ENCODE results near the gene ABTB1. TPM values are rescaled to one million over a fixed set of nuclear protein-coding genes. Genes with fewer than 3 reads are reported as not detected.
A peak's percentile ranks its signal among the peaks of the same experiment; 100 is the strongest.

ABTB1 gene
- polyA plus RNA-seq, 4 donors = 17.7 to 29.1 (median 21.7) TPM

DNA sequence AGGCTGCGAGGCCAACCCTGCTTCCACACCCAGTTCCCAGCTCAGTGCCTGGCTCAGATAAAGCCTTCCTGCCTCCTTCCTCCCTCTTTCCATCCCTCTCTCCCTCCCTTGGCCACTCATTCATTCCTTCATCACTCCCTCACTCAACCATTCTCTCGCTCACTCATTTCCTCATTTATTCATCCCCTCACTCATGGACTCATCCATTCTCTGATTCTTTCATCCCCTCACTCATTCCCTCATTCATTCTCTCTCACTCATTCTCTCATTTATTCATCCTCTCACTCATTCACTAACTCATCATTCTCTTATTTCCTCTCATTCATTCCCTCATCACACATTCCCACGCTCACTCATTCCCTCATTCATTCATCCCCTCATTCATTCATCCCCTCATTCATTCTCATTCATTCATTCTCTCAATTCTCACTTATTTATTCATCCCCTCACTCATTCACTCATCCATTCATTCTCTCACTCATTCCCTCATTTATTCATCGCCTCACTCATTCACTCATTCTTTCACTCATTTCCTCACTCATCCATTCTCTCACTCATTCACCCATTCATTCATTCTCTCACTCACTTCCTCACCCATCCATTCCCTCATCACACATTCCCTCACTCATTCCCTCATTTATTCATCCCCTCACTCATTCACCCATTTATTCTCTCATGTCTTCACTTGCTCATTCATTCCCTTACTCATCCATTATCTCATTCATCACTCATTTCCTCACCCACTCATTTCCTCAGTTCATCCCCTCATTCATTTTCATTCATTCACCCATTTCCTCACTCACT lies 13.2 kb downstream of the ABTB1 start:
- DNase-seq (ENCODE audit: low read depth in 4 of 4, low spot score in 3 of 4) = no peak

DNA sequence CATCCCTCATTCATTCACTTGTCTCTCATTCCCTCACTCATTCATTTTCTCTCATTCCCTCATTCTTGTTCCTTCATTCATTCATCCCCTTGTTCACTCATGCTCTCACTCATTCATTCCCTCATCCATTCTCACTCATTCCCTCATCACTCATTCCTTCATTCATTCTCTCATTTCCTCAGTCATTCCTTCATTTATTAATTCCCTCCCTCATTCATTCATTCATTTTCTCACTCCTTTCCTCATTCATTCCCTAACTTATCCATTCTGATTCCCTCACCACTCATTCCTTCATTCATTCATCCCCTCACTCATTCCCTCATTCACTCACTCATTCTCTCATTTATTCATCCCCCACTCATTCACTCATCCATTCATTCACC lies 13.8 kb downstream of the ABTB1 start:
- DNase-seq (ENCODE audit: low read depth in 4 of 4, low spot score in 3 of 4) = no peak

DNA sequence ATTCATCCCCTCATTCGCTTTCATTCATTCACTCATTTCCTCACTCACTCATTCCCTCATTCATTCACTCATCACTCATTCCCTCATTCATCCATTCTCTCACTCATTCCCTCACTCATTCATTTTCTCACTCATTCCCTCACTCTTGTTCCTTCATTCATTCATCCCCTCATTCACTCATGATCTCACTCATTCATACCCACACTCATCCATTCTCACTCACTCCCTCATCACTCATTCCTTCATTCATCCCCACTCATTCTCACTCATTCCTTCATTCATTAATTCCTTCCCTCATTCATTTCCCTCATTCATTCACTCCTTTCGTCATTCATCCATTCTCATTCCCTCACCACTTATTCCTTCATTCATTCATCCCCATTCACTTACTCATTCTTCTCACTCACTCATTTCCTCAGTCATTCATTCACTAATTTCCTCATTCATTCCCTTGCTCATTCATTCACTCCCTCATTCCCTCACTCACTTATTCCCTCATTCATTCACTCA lies 14.5 kb downstream of the ABTB1 start:
- DNase-seq (ENCODE audit: low read depth in 4 of 4, low spot score in 3 of 4) = no peak

DNA sequence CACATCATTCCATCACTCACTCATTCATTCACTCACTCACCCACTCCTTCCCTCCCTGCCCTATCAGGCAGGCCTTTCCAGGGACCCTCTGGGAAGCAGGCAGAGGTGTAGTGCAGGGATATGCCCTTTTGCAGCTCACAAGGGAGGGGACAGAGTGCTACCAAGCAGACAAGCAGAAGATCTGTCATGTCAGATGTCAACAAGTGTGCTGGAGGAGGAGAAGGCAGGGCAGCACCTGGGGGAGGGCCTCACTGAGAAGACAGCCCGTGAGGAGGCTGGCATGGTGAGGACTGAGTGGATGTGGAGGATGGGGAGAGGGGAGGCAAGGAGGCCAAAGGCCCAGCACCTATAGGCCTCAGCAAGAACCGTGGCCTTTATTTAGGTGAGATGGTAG lies 15.3 kb downstream of the ABTB1 start:
- no peak for DNase-seq (ENCODE audit: low read depth in 4 of 4, low spot score in 3 of 4)

DNA sequence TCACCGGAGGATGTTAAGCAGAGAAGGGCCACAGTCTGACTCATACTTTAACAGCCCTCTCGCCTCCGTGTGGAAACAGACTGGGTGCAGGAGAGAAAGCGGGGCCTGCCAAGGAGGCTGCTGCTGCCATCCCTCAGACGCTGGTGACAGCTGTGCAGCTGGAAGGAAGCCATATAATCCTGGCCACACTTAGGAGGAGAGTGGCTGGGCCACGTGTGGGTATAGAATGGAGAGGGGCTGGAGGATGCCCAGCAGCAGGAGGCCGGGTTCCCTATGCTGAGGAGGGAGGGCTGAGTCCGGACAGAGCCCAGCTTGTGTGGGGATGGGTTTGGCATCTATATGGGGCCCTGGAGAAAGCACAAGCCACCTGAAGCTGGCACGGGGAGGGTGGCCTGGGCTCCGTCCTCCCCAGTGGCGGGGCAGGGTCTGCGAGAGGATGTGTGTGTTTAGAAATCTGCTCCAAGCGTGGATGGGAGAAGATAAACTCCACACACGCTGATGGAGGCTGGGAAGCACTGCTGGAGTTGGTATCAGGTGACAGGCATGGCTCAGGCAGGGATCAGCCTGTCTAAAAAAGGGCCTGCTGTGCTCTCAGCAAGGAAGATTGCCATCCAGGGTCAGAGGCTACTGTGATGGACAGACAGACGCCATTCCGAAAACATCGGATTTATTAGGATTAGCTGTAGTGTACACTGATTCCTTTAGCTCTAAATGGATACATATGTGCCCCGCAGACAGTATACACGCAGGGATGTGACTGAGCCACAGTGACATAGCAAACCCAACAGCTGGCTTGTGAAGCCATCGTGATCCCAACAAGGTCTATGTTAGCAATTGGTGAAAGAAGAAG lies 15.9 kb downstream of the ABTB1 start:
- no peak for DNase-seq (ENCODE audit: low read depth in 4 of 4, low spot score in 3 of 4)

DNA sequence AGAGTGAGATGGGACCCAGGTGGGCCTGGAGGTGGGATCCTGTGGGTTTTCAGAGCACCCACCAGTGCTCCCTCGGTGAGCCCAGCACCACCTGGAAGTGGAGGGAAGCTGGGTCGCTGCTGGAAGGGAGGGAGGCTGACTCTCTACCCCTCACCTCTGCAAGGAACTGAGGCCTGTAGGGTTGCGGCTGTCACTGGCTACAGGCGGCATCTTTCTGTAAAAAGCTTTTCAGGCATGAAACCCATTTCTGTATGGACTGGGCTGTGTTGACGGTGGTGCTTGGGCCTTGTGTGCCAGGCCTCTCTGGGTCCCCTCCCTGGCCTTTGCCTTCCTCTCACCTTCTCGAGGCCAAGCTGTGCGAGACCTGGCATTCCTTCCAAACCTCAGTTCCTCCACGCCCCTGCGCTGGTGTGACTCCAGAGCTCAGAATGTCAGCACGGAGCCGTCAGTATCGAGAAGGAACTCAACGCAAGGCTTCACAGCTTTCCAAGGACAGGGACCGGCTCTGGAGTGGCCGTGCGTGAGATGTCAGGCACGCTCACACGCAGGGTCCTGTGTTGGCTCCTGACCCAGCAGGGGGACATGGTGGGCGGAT lies 16.6 kb downstream of the ABTB1 start:
- DNase-seq (ENCODE audit: low read depth in 4 of 4, low spot score in 3 of 4) = no peak

DNA sequence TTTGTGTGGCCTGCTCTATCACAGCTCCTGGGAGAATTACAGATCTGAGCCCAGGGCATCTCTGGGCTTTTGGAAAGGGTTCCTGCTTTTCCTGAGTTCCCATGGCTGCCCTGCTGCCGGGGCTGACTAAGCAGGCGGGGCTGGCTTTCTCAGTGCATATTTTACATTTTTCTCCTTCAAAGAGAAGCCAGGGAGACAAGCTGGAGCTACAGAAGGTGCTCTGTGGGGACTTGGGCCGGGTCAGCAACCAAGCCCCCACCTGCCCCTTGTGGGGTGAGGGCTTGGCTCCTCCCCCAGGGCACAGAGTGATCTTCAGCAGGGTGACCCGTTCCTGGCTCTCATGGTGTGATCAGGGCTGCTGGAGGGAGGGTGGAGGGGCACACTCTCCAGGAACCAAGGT lies 17.4 kb downstream of the ABTB1 start:
- no peak for DNase-seq (ENCODE audit: low read depth in 4 of 4, low spot score in 3 of 4)

DNA sequence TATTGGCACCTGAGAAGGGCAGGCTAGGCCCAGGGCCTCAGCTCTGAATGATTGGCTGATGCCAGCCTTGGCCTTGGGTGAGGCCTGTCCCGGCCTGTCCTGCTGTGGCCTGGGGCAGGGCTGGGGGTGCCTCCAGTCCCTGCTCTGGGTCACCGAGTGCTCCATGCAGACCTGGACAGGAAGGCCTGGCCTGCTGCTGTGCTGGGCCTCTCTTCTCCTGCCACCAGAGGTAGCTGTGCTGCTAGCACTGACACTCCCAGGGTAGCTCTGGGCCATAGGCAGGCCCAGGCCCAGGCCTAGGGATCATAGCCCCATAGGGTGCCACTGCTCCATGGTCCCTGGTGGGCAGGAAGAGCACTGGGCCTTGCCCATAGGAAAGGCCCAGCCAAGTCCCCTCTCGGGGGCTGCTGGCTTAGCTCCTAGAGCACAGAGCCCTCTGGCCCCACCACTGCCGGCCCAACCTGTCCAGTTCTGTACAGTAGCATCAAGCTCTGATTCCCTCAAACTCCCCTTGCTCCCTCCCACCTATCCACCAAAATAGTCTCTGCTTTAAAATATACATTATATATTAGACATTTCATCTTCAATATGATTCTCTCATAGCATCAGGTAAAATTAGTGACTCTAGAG lies 18.2 kb downstream of the ABTB1 start:
- DNase-seq (ENCODE audit: low read depth in 4 of 4, low spot score in 3 of 4) = no peak

DNA sequence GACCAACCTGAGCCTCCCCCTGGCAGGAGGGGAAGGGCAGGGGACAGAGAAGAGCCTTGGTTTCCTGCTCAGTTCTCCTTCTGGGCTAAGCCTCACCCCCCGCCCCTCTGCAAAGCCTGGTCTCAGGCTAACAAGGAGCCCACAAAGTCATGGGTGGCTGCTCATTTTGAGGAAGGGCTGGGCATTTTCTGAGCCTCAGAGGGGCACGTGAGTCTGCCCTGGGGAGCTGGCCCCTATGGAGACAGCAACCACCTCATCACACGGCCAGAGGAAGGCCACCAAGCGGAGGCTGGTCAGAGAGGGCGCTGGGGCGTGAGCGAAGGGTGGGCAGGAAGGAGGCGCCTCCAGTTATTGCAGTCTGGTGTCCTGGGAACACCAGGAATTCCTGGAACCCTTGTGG lies 18.7 kb downstream of the ABTB1 start:
- no peak for DNase-seq (ENCODE audit: low read depth in 4 of 4, low spot score in 3 of 4)

DNA sequence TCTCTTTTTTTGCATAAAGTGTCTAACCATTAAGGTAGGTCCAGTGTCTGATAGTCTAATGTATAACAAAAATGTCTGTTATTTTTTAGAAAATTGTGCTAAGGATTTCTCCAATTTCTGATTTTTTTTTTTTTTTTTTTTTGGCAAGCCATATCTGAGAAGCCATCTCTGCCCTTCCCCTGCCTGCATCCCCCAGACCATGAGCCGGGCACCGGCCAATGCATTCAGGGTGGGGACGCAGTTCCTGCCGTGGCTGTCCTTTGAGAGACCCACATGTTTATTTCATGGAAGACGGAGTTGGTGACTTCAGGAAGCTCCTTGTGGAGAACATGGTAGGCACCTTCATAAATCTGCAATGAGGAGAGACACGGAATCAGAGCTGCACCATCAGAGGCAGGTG lies 19.2 kb downstream of the ABTB1 start:
- DNase-seq (ENCODE audit: low read depth in 4 of 4, low spot score in 3 of 4) = no peak

DNA sequence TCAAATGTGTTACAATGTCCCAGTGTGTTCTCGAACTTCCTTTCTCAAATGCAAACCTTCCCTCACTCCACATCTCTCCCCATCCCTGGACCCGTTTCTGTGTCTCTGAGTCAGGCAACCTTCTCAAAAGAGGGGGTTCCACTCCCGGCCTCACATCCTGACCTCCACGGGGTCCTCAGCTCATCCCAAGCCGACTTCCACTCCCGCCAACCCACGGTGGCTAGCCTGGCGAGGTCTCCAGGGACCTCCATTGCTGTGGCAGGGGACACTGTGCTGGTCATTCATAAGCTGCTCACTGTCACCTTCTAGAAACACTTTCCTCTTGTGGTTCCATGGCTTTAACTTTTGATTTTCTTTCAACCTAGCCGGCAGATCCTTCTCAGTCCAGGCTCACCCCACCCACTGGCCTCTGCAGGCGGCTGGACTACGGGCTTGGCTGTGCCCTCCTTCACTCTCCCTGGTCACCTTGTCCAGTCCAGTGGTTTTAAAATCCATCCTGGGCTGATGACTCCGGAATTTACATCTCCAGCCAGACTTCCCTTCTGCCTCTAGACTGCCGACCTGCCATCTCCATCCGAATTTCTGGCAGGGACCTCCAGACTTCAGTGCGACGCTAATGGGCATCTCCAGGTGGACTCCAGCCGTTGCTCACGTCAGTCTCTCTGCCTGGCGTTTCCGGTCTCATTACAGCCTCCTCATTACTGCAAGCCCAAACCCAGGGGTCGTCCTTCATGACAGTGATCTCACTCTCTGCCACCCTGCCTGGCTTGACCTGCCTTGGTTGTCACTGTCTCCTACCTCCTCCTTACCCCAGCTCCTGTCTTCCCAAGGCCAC lies 20.0 kb downstream of the ABTB1 start:
- no peak for DNase-seq (ENCODE audit: low read depth in 4 of 4, low spot score in 3 of 4)

DNA sequence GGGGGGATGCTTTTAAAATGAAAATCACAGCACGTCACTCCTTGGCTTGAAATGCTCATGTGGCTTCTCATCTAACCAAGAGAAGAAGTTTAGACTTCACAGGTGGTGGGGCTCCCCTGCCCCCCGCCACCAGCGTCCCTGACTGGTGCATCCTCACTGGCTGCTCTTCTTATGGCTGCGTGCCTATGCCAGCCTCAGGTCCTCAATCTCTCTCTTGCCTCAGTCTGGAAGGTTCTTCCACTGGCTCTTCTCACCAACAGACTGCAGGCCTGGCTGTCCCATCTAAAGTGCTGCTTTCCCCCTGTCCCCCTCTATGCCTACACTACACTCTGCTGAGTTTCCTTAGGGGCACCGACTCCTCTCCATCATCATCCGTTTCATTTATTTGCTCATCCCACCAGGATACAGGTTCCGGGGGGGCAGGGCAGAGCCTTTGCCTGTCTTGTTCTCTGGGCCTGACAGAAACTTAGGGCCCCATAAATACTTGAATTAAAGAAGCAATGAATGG lies 20.6 kb downstream of the ABTB1 start:
- DNase-seq (ENCODE audit: low read depth in 4 of 4, low spot score in 3 of 4) = no peak

DNA sequence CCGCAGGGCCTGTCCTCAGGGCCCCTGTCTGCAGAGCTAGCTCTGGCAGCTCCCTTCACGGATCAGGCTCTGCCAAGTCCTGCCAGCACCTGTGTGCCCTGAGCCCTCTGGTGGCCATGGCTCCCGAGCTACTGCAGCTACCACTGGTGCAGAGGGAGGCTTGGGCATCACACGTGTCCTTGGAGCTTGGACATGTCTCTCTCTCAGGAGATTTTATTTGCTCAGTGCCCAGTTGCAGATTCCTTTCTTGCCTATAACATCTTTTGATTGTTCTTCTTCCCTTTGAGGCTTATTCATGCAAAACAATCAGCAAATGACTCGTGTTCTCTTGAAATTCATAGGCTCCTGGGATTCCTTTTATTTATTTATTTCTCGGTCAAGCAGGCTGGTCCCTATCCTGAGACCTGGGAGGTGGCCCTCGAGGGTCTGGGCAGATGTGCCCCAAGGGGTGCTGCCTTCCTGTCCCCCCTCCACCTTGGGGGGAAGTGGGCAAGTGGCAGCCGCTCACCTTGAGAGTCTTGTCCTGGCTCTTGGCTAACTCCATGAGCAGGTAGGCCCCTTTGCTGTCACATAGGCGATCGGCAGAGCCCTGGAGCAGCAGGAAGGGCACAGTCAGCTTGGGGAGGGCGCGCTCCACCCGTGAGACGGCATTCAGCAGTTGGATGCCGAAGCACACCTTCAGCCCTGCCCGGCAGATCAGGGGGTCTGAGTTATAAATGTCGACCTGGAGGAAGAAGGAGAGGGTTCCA lies 21.9 kb downstream of the ABTB1 start:
- DNase-seq (ENCODE audit: low read depth in 4 of 4, low spot score in 3 of 4) = no peak

DNA sequence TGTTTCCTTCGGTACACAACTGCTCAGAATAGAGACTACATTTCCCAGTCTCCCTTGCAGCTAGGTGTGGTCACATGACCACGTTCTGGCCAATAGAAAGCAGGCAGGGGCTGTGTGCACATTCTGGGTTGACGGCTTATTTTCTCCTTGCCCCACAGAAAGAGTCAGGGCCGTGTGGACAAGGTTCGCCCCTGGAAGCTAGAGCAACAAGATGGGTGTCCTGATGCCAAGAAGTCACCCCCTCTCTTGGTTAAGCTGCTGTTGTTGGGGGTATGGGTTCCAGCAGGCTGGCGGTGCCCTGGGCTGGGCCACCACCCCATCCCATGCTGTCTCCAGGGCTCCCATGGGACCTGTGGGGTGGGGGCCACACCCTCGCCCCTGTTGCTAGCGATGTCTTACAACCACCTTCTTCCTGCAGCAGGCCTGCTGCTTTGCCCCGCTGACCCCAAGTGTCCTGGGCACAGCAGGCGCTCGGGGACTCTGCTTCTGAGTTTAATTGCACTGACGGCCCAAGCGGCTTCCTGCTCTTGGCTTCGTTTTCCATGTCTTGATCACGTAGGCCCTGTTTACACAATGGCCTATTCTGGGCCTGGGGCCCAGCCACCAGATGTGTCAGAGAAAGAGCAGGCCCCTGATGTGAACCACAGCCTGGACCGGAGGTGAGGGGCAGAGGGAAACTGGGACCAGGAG lies 24.9 kb downstream of the ABTB1 start:
- DNase-seq (ENCODE audit: low read depth in 4 of 4, low spot score in 3 of 4) = peak in 2 of 4 donors; percentile 54 to 58

DNA sequence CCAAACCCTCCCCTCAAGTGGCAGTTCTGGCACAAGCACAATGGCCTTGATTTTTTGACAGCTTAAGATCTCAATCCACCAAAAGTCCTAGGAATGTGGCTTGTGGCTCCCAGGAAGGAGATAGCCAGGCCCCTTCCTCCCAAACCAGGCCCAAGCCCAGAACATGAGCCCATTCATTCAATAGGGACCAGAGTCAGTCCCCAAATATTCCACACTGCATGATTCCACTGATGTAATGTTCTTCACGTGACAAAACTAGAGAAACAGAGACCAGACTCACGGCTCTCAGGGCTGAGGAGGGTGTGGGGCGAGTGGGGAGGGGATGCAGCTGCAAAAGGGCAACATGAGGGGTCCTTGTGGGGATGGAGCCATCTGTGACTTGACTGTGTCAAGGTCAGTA lies 25.5 kb downstream of the ABTB1 start:
- no peak for DNase-seq (ENCODE audit: low read depth in 4 of 4, low spot score in 3 of 4)

DNA sequence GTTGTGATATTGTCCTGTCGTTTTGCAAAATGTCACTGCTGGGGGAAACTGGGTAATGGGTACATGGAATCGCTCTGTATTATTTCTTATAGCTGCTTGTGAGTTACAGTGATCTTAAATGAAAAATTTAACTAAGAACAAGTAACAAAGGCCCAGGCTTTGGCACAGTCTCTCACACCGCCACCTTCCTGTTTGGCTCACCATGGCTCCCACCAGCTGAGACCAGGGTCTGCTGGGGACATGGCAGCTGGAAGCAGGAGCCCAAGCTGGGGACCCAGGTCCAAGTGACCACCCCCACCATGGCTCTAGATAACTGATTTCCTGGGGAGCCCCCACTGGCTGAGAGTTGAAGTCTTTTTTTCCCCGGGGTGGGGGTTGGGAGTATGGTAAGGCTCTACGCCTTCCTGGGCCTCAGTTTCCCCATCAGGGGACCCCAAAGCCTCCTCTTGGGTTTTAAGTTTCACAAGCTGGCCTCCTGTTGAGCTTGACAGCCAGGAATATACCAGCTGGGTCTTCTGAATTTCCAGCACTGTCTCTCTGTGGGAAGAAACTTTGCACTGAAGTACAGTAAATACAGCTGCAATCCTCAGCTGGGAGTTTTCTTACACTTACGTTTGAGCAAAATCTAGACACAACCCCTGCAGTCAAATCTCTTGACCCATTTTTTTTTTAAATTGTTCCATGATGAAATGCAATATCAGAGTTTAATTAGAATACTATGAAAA lies 26.1 kb downstream of the ABTB1 start:
- DNase-seq (ENCODE audit: low read depth in 4 of 4, low spot score in 3 of 4) = no peak

DNA sequence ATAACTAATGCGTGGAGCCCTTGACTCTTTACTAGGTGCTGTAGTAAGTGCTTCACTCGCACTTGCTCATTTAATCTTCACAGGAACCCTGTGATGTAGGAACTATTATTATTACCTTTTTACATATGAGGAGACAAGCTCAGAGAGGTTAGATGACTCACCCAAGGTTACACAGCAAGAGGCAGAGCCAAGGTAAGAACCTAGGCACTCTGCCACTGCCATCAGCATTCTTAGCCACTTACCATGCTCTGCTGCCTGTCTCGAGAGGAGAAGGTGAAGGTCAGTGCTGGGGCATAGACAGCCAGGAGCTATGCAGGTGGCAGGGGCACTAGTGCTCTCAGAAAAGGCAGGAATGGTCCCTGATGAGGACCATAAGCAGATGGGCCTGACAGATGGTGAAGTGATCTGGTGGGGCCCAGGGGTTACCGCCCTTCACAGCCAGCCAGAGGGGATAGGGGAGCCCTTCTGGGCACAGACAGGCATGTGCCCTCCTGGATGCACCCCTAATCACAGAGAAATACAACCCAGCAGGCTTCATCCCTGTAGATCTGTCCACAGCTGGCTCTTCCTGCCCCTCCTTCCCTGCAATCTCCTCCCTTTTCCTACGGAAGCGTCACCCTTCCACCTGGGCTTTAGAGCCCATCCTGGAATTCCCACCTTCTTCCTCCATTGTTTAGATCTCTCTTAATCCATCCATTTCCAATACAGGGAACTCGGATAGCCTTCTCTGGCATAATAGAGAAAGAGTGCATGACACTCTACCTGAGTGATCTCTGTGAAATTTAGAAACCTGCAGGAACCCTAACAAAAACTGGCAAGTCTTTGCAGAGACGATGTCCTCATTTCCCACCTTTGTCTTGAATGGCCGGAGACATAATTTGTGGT lies 26.9 kb downstream of the ABTB1 start:
- no peak for DNase-seq (ENCODE audit: low read depth in 4 of 4, low spot score in 3 of 4)
